Sigmoid colon (tissue), 4 donors: Measurements from ENCODE around the gene MEAF6.

Experiments used
- CTCF ChIP-seq, 4 experiments: fragments of 450-650 bp in 3 of 4; fragments of 200-600 bp in 1 of 4; IDR thresholded peaks; one replicate each; pipeline ENCODE4 v1.5.1; 2016 to 2019; ENCODE audit warnings: antibody characterized with exemption in 4 of 4, mild to moderate bottlenecking in 3 of 4, moderate library complexity in 2 of 4
- POLR2AphosphoS5 ChIP-seq, 4 donors: sonication (generic); formaldehyde crosslinking; IDR thresholded peaks; one replicate each; pipeline ENCODE4 v1.6.1; 2017; ENCODE audit warnings: antibody characterized with exemption in 4 of 4

- TF ChIP-seq POLR2AphosphoS5 (IDR thresholded peaks at IDR 0.05) (no peak), CTCF (IDR thresholded peaks at IDR 0.05) (no peak)
Measured at GRCh38 chr1:37464443-37464842, 50.1 kb downstream of the MEAF6 start.
